GM21825 (cell line): ENCODE data around the gene TMEM150C.

Experiments used
- ATAC-seq: cut with Tn5 transposase; IDR thresholded peaks from one replicate; pipeline ENCODE4 v1.9.1; 2021; ENCODE audit warnings: mild to moderate bottlenecking, moderate library complexity; ENCODE audit not compliant: unreplicated experiment

The TMEM150C gene

GRCh38 chr4:82561786-82562563 lies at the start of gene TMEM150C:
TMEM150C (minus strand) TSS chr4:82561988; CDS start chr4:82504657, 57,331 bp downstream.
- ATAC-seq: no peak

GRCh38 chr4:82611527-82611926 lies 49.7 kb upstream of the TMEM150C start:
- no peak for ATAC-seq

GRCh38 chr4:82610041-82610440 lies 48.3 kb upstream of the TMEM150C start:
- no peak for ATAC-seq

GRCh38 chr4:82606622-82607021 lies 44.8 kb upstream of the TMEM150C start:
- ATAC-seq: no peak

- no peak for ATAC-seq
Measured at GRCh38 chr4:82604522-82604921, 42.7 kb upstream of the TMEM150C start.

- no peak for ATAC-seq
Measured at GRCh38 chr4:82601242-82602015, 39.6 kb upstream of the TMEM150C start.

GRCh38 chr4:82599336-82599735 lies 37.5 kb upstream of the TMEM150C start:
- ATAC-seq: no peak

GRCh38 chr4:82594456-82594855 lies 32.7 kb upstream of the TMEM150C start:
- ATAC-seq: no peak

GRCh38 chr4:82593411-82593810 lies 31.6 kb upstream of the TMEM150C start:
- no peak for ATAC-seq

- no peak for ATAC-seq
Measured at GRCh38 chr4:82592639-82593038, 30.9 kb upstream of the TMEM150C start.

GRCh38 chr4:82591592-82591991 lies 29.8 kb upstream of the TMEM150C start:
- ATAC-seq: no peak

- ATAC-seq: no peak
Measured at GRCh38 chr4:82589756-82590155, 28.0 kb upstream of the TMEM150C start.

- ATAC-seq: no peak
Measured at GRCh38 chr4:82588771-82589270, 27.0 kb upstream of the TMEM150C start.

- no peak for ATAC-seq
Measured at GRCh38 chr4:82587826-82588540, 26.2 kb upstream of the TMEM150C start.

- no peak for ATAC-seq
Measured at GRCh38 chr4:82585690-82586435, 24.1 kb upstream of the TMEM150C start.

- ATAC-seq: no peak
Measured at GRCh38 chr4:82584931-82585330, 23.1 kb upstream of the TMEM150C start.

- ATAC-seq: no peak
Measured at GRCh38 chr4:82583897-82584587, 22.3 kb upstream of the TMEM150C start.

- ATAC-seq: no peak
Measured at GRCh38 chr4:82579932-82580331, 18.1 kb upstream of the TMEM150C start.

- ATAC-seq: no peak
Measured at GRCh38 chr4:82578935-82579334, 17.1 kb upstream of the TMEM150C start.

- no peak for ATAC-seq
Measured at GRCh38 chr4:82577451-82577850, 15.7 kb upstream of the TMEM150C start.
